NB4 (cell line): Measurements from ENCODE around the gene DSTN.

ENCODE experiments used
- POLR2A ChIP-seq: IDR thresholded peaks from 2 replicates; pipeline ENCODE4 v1.6.1; 2011; ENCODE audit warnings: mild to moderate bottlenecking; ENCODE audit not compliant: insufficient read length; ENCODE audit errors: extremely low read depth
- TF ChIP-seq, protein P1 (sequence below): IDR thresholded peaks from one replicate; pipeline ENCODE4 v1.5.1; 2012; ENCODE audit warnings: low read depth, low read length
- TF ChIP-seq, protein P2 (sequence below): IDR thresholded peaks from 2 replicates; pipeline ENCODE4 v1.6.1; 2011; ENCODE audit warnings: low read depth, low read length

GRCh38 chr20:17631576-17632319, 61.9 kb downstream of the DSTN start:
- TF ChIP-seq, protein P1, sequence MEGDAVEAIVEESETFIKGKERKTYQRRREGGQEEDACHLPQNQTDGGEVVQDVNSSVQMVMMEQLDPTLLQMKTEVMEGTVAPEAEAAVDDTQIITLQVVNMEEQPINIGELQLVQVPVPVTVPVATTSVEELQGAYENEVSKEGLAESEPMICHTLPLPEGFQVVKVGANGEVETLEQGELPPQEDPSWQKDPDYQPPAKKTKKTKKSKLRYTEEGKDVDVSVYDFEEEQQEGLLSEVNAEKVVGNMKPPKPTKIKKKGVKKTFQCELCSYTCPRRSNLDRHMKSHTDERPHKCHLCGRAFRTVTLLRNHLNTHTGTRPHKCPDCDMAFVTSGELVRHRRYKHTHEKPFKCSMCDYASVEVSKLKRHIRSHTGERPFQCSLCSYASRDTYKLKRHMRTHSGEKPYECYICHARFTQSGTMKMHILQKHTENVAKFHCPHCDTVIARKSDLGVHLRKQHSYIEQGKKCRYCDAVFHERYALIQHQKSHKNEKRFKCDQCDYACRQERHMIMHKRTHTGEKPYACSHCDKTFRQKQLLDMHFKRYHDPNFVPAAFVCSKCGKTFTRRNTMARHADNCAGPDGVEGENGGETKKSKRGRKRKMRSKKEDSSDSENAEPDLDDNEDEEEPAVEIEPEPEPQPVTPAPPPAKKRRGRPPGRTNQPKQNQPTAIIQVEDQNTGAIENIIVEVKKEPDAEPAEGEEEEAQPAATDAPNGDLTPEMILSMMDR, result no peak
- no peak for TF ChIP-seq POLR2A
- TF ChIP-seq, protein P2, sequence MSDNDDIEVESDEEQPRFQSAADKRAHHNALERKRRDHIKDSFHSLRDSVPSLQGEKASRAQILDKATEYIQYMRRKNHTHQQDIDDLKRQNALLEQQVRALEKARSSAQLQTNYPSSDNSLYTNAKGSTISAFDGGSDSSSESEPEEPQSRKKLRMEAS, result no peak
